PFSK-1 (cell line): ENCODE data around the gene NARS2.

ENCODE experiments used
- FOXP2 ChIP-seq: optimal IDR thresholded peaks from 2 replicates; pipeline ENCODE3; 2011; ENCODE audit warnings: borderline replicate concordance, control low read depth, inconsistent platforms; ENCODE audit not compliant: insufficient read depth; ENCODE audit errors: extremely low read length, extremely low read depth
- POLR2AphosphoS5 ChIP-seq: IDR thresholded peaks from 2 replicates; pipeline ENCODE4 v1.6.1; 2012; ENCODE audit warnings: low read depth, mild to moderate bottlenecking, control low read depth, low read length, moderate library complexity
- SIN3A ChIP-seq: IDR thresholded peaks from 2 replicates; pipeline ENCODE4 v1.6.1; 2012; ENCODE audit warnings: mild to moderate bottlenecking, low read length, moderate library complexity, borderline replicate concordance; ENCODE audit not compliant: insufficient read depth
- TAF1 ChIP-seq: IDR thresholded peaks from 2 replicates; pipeline ENCODE4 v1.6.1; 2012; ENCODE audit warnings: low read length, control low read depth, borderline replicate concordance; ENCODE audit not compliant: insufficient read depth
- TF ChIP-seq, protein P1 (sequence below), 2 experiments: IDR thresholded peaks; 2 replicates each; pipeline versions ENCODE4 v1.6.1 to v1.8.0; 2011 to 2012; ENCODE audit warnings: low read depth in 2 of 2, low read length in 2 of 2, control low read depth in 1 of 2, inconsistent platforms in 1 of 2, mild to moderate bottlenecking in 1 of 2, moderate library complexity in 1 of 2; ENCODE audit not compliant: insufficient read depth in 1 of 2

NARS2 gene

DNA sequence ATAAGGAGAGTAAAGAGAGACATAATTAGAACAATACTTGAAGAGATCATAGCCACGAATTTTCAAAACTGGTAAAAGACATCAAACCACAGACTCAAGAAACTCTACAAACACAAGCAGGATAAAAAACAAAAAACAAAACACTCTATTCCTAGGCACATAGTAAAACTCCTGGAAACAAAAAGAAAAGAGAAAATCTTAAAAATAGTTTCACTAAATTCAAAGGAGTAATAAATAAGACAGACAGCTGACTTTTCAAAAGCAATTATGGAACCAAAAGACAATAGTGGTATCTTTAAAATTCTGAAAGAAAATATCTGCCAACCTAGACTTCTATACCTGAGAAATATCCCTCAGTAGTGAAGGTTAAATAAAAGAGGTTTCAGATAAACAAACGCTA, 9.2 kb upstream of the NARS2 start:
- no peak for TF ChIP-seq FOXP2
- TF ChIP-seq, protein P1, sequence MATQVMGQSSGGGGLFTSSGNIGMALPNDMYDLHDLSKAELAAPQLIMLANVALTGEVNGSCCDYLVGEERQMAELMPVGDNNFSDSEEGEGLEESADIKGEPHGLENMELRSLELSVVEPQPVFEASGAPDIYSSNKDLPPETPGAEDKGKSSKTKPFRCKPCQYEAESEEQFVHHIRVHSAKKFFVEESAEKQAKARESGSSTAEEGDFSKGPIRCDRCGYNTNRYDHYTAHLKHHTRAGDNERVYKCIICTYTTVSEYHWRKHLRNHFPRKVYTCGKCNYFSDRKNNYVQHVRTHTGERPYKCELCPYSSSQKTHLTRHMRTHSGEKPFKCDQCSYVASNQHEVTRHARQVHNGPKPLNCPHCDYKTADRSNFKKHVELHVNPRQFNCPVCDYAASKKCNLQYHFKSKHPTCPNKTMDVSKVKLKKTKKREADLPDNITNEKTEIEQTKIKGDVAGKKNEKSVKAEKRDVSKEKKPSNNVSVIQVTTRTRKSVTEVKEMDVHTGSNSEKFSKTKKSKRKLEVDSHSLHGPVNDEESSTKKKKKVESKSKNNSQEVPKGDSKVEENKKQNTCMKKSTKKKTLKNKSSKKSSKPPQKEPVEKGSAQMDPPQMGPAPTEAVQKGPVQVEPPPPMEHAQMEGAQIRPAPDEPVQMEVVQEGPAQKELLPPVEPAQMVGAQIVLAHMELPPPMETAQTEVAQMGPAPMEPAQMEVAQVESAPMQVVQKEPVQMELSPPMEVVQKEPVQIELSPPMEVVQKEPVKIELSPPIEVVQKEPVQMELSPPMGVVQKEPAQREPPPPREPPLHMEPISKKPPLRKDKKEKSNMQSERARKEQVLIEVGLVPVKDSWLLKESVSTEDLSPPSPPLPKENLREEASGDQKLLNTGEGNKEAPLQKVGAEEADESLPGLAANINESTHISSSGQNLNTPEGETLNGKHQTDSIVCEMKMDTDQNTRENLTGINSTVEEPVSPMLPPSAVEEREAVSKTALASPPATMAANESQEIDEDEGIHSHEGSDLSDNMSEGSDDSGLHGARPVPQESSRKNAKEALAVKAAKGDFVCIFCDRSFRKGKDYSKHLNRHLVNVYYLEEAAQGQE (IDR thresholded peaks at IDR 0.05; ENCODE audit: insufficient read depth in 1 of 2, low read depth in 2 of 2, low read length in 2 of 2): no peak
- TF ChIP-seq POLR2AphosphoS5: no peak
- TF ChIP-seq SIN3A: no peak
- no peak for TF ChIP-seq TAF1

DNA sequence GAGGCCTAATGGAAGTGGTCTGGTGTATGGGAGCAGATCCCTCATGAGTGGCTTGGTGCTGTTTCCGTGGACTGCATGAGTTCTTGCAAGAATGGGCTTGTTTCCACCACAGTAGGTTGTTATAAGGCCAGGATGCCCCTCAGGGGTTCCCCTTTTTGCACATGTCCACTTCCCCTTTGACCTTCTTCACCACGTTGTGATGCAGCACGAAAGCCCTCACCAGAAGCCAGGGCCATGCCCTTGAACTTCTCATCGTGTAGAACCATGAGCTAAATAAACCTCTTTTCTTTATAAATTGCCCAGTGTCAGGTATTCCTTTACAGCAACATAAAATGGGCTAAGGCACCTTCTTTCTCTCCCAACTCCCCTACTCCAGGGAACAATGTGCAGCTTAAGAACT, 2.8 kb upstream of the NARS2 start:
- no peak for TF ChIP-seq TAF1

DNA sequence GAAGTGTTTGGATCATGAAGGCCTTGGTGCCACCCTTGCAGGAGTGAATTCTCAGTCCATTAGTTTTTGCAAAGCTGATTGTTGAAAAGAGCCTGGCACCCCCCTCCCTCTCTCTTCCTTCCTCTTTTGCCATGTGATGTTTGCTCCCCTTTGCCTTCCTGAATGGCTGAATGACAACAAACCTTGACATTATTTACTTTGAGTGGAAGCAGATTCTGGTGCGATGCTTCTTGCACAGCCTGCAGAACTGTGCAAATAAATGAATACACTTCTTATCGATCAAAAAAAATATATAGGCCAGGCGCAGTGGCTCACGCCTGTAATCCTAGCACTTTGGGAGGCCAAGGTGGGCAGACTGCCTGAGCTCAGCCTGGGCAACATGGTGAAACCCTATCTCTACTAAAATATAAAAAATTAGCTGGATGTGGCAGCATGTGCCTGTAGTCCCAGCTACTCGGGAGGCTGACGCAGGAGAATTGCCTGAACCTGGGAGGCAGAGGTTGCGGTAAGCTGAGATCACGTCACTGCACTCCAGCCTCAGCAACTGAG, 2.0 kb upstream of the NARS2 start:
- TF ChIP-seq FOXP2: no peak
- TF ChIP-seq, protein P1 (IDR thresholded peaks at IDR 0.05; ENCODE audit: insufficient read depth in 1 of 2, low read depth in 2 of 2, low read length in 2 of 2): no peak
- TF ChIP-seq SIN3A: no peak
- no peak for TF ChIP-seq POLR2AphosphoS5
- no peak for TF ChIP-seq TAF1

DNA sequence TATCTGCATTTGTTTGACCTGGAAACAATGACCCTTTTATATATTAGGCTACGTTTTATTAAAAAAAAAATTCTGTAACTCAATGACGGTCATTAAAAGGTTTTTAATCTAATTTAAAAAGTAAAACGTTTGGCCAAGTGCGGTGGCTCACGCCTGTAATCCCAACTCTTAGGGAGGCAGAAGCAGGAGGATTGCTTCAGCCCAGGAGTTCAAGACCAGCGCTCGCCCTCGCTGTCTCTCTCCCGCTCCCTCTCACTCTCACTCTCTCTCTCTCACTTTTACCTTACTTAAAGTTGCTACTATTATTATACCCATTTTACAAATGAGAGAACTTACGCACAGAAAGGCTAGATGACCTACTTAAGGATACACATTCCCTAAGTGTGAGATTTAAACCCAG, 814 bp upstream of the NARS2 start:
- TF ChIP-seq TAF1 (no peak), POLR2AphosphoS5 (no peak), SIN3A (no peak), FOXP2 (no peak)
- TF ChIP-seq, protein P1 (IDR thresholded peaks at IDR 0.05; ENCODE audit: insufficient read depth in 1 of 2, low read depth in 2 of 2, low read length in 2 of 2): no peak

DNA sequence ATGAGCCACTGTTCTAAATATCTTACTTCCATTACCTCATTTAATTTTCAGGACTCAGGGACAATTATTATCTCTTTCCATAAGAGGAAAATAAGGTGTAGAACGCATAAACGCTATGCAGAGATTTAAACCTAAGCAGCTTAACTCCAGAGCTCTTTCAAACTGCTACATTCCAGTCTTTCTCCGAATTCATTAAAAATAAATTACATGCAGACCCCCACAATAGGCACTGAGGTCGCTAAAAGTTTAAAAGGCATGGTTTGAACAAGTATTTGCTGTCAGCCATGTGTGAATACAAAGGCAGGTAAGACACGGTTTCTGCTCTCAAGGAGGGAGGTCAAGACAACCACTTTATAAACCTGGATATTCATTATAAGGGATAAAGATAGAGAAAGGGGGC, 983 bp downstream of the NARS2 start:
- TF ChIP-seq POLR2AphosphoS5 (no peak), SIN3A (no peak), TAF1 (no peak), FOXP2 (no peak)
- TF ChIP-seq, protein P1 (IDR thresholded peaks at IDR 0.05; ENCODE audit: insufficient read depth in 1 of 2, low read depth in 2 of 2, low read length in 2 of 2): no peak
